Esophagus squamous epithelium (tissue), 5 donors: ENCODE measurements around the gene C20orf96. TPM values are rescaled to one million over a fixed set of nuclear protein-coding genes. Genes with fewer than 3 reads are reported as not detected.

Source experiments
- DNase-seq: peaks from one replicate; lab custom pipeline; 2025; lab: John Stamatoyannopoulos, UW
- H3K27ac ChIP-seq, 4 donors: fragments of 200-600 bp; sonication (generic); one replicate each; pipeline ENCODE4 v1.5.1; 2016 to 2019; ENCODE audit warnings: mild to moderate bottlenecking in 1 of 4
- H3K27me3 ChIP-seq, 4 donors: fragments of 200-600 bp; sonication (generic); 1 replicate in 3 of 4; 2 replicates in 1 of 4; pipeline versions ENCODE4 v1.5.1 to v1.6.0; 2017 to 2021; ENCODE audit warnings: antibody characterized with exemption in 1 of 4
- H3K36me3 ChIP-seq, 3 donors: fragments of 200-600 bp; sonication (generic); one replicate each; pipeline ENCODE4 v1.5.1; 2016 to 2019
- H3K4me1 ChIP-seq, 3 donors: fragments of 200-600 bp; sonication (generic); one replicate each; pipeline ENCODE4 v1.5.1; 2017 to 2019
- H3K4me3 ChIP-seq, 4 donors: fragments of 200-600 bp; sonication (generic); 1 replicate in 3 of 4; 2 replicates in 1 of 4; pipeline ENCODE4 v1.5.1; 2016 to 2019; ENCODE audit warnings: mild to moderate bottlenecking in 2 of 4, moderate library complexity in 1 of 4
- H3K9me3 ChIP-seq, 3 donors: fragments of 200-600 bp; sonication (generic); one replicate each; pipeline ENCODE4 v1.5.1; 2016 to 2019
- CTCF ChIP-seq, 6 experiments: fragments of 450-650 bp in 4 of 6; fragments of 200-600 bp in 2 of 6; sonication (generic) in 2 of 6; IDR thresholded peaks; one replicate each; pipeline ENCODE4 v1.5.1; 2016 to 2019; ENCODE audit warnings: antibody characterized with exemption in 6 of 6, mild to moderate bottlenecking in 4 of 6, moderate library complexity in 4 of 6
- POLR2A ChIP-seq, 4 donors: fragments of 450-650 bp; IDR thresholded peaks; one replicate each; pipeline ENCODE4 v1.6.1; 2017; ENCODE audit warnings: antibody characterized with exemption in 4 of 4, mild to moderate bottlenecking in 4 of 4, moderate library complexity in 3 of 4
- WGBS, 2 donors: methylation state at CpG; one replicate each; pipeline ENCODE4 v1.1.5; 2018; 5-methylcytosine and 5-hydroxymethylcytosine counted together
- intact Hi-C: fragments of 100-400 bp; cut with DNase I; formaldehyde crosslinking; loops from one replicate; pipeline ENCODE4 v1.15.0; 2022
- total RNA-seq, 4 donors: library from RNA; depleted of rRNA; stranded (reverse); fragments of >200 nt; gene quantifications; one replicate each; pipeline ENCODE4 v1.1.0, GENCODE V29; 2016
- donor health status: DM: yes; HTN: yes; CAD: no.

Gene C20orf96
- total RNA-seq, 4 donors from 2014 or later: 0.19 to 1.1 (median 0.89) TPM

GRCh38 chr20:313948-314347 lies 23.4 kb upstream of the C20orf96 start:
- no peak overlapping the region for H3K27ac ChIP-seq
- H3K27me3 ChIP-seq: peaks cover 0 to 11% (median 0%) of the 10 kb centered on the region in 4 donors
- intact Hi-C loops: no loop called here
- H3K36me3 ChIP-seq: no peaks in the 10 kb centered on the region
- H3K4me1 ChIP-seq: peaks cover 9 to 36% (median 11%) of the 10 kb centered on the region in 3 donors
- H3K9me3 ChIP-seq: no peaks in the 10 kb centered on the region
- no peak for DNase-seq
- TF ChIP-seq CTCF (IDR thresholded peaks at IDR 0.05): no peak
- no peak for TF ChIP-seq POLR2A (IDR thresholded peaks at IDR 0.05)
- H3K4me3 ChIP-seq: no peak overlapping the region

- no peak for DNase-seq
- Histone ChIP-seq H3K4me3 (no peak overlapping the region), H3K27me3 (peaks cover 0 to 11% (median 0%) of the 10 kb centered on the region in 4 donors), H3K9me3 (no peaks in the 10 kb centered on the region), H3K36me3 (no peaks in the 10 kb centered on the region), H3K27ac (no peak overlapping the region), H3K4me1 (peaks cover 11 to 41% (median 15%) of the 10 kb centered on the region in 3 donors)
- TF ChIP-seq POLR2A (IDR thresholded peaks at IDR 0.05) (no peak), CTCF (IDR thresholded peaks at IDR 0.05) (no peak)
- WGBS, 2 donors: 84% methylated on average over 4 to 5 of the region's 5 CpGs
- intact Hi-C loops: no loop called here
These were observed 22.9 kb upstream of the C20orf96 start for GRCh38 chr20:313402-313801.

GRCh38 chr20:312866-313265 lies 22.3 kb upstream of the C20orf96 start:
- H3K36me3 ChIP-seq: no peaks in the 10 kb centered on the region
- H3K4me3 ChIP-seq: no peak overlapping the region
- H3K9me3 ChIP-seq: no peaks in the 10 kb centered on the region
- WGBS, 2 donors: 58 to 73% methylated on average over 1 of the region's 1 CpG
- peaks cover 0 to 11% (median 0%) of the 10 kb centered on the region in 4 donors for H3K27me3 ChIP-seq
- intact Hi-C loops: no loop called here
- H3K27ac ChIP-seq: no peak overlapping the region
- TF ChIP-seq POLR2A (IDR thresholded peaks at IDR 0.05) (no peak), CTCF (IDR thresholded peaks at IDR 0.05) (no peak)
- peaks cover 11 to 41% (median 16%) of the 10 kb centered on the region in 3 donors for H3K4me1 ChIP-seq
- DNase-seq: no peak

- H3K9me3 ChIP-seq: no peaks in the 10 kb centered on the region
- WGBS, 2 donors: 27 to 61% methylated on average over 8 of the region's 8 CpGs
- H3K27ac ChIP-seq: no peak overlapping the region
- no peak overlapping the region for H3K4me3 ChIP-seq
- intact Hi-C loops: no loop called here
- TF ChIP-seq CTCF (IDR thresholded peaks at IDR 0.05) (no peak), POLR2A (IDR thresholded peaks at IDR 0.05) (no peak)
- DNase-seq: no peak
- H3K4me1 ChIP-seq: peaks cover 11 to 41% (median 16%) of the 10 kb centered on the region in 3 donors
- peaks cover 0 to 11% (median 0%) of the 10 kb centered on the region in 4 donors for H3K27me3 ChIP-seq
- no peaks in the 10 kb centered on the region for H3K36me3 ChIP-seq
These were observed 21.5 kb upstream of the C20orf96 start for GRCh38 chr20:312067-312466.

GRCh38 chr20:311609-312008 lies 21.1 kb upstream of the C20orf96 start:
- peaks cover 0 to 11% (median 0%) of the 10 kb centered on the region in 4 donors for H3K27me3 ChIP-seq
- no peaks in the 10 kb centered on the region for H3K36me3 ChIP-seq
- WGBS, 2 donors: 70 to 81% methylated on average over 7 of the region's 7 CpGs
- intact Hi-C loops: no loop called here
- TF ChIP-seq CTCF (IDR thresholded peaks at IDR 0.05): no peak
- TF ChIP-seq POLR2A (IDR thresholded peaks at IDR 0.05): no peak
- H3K9me3 ChIP-seq: no peaks in the 10 kb centered on the region
- no peak for DNase-seq
- no peak overlapping the region for H3K4me3 ChIP-seq
- H3K27ac ChIP-seq: no peak overlapping the region
- H3K4me1 ChIP-seq: peaks cover 11 to 41% (median 16%) of the 10 kb centered on the region in 3 donors
